Heart right ventricle (tissue), 16 donors: ENCODE measurements around the gene TBCE. TPM values are rescaled to one million over a fixed set of nuclear protein-coding genes. Genes with fewer than 3 reads are reported as not detected.

Experiments used
- ATAC-seq, 8 donors: fragments of 200-7000 bp; cut with Tn5 transposase; one replicate each; pipeline ENCODE4 v1.9.1; 2020; ENCODE audit warnings: mild to moderate bottlenecking in 8 of 8, moderate library complexity in 8 of 8, moderate number of reproducible peaks in 1 of 8
- DNase-seq, 2 donors: peaks; one replicate each; pipeline ENCODE4 v3.0.0-alpha.2; 2020
- H3K27ac ChIP-seq, 10 donors: fragments of 200-600 bp; sonication (generic) in 2 of 10; one replicate each; pipeline versions ENCODE4 v1.5.0 to v1.8.0; 2020 to 2022; ENCODE audit warnings: mild to moderate bottlenecking in 3 of 10
- H3K27me3 ChIP-seq, 7 donors: fragments of 200-600 bp; one replicate each; pipeline ENCODE4 v1.8.0; 2021 to 2022; ENCODE audit warnings: mild to moderate bottlenecking in 2 of 7
- H3K36me3 ChIP-seq, 9 donors: fragments of 200-600 bp; sonication (generic) in 1 of 9; one replicate each; pipeline versions ENCODE4 v1.5.0 to v1.8.0; 2020 to 2022; ENCODE audit warnings: mild to moderate bottlenecking in 2 of 9
- H3K4me1 ChIP-seq, 9 donors: fragments of 200-600 bp; sonication (generic) in 1 of 9; one replicate each; pipeline versions ENCODE4 v1.5.0 to v1.8.0; 2020 to 2022; ENCODE audit warnings: mild to moderate bottlenecking in 4 of 9
- H3K4me3 ChIP-seq, 10 donors: fragments of 200-600 bp; sonication (generic) in 2 of 10; one replicate each; pipeline versions ENCODE4 v1.5.0 to v1.8.0; 2020 to 2022; ENCODE audit warnings: mild to moderate bottlenecking in 7 of 10, moderate library complexity in 2 of 10
- H3K9me3 ChIP-seq, 11 donors: fragments of 200-600 bp in 10 of 11; sonication (generic) in 2 of 11; one replicate each; pipeline versions ENCODE4 v1.5.0 to v1.8.0; 2013 to 2022; ENCODE audit warnings: mild to moderate bottlenecking in 2 of 11, control low read depth in 1 of 11, moderate library complexity in 1 of 11
- CTCF ChIP-seq, 9 donors: fragments of 200-600 bp; sonication (generic) in 2 of 9; IDR thresholded peaks; one replicate each; pipeline versions ENCODE4 v1.5.0 to v1.8.0; 2021 to 2022; ENCODE audit warnings: antibody characterized with exemption in 9 of 9, mild to moderate bottlenecking in 5 of 9, moderate library complexity in 1 of 9
- WGBS, 2 donors: extraction: QIAGEN DNeasy Blood & Tissue Kit; methylation state at CpG; one replicate each; pipeline ENCODE4 v1.1.7; 2013; ENCODE audit warnings: inconsistent platforms in 1 of 2; 5-methylcytosine and 5-hydroxymethylcytosine counted together
- intact Hi-C, 10 donors: fragments of 100-400 bp; cut with DNase I; formaldehyde crosslinking; loops; one replicate each; pipeline versions ENCODE4 v1.11.1 to v1.14.2; 2022
- polyA plus RNA-seq, 2 donors: library from polyadenylated mRNA; stranded (reverse); fragments of 200-250 nt; gene quantifications; one replicate each; pipeline ENCODE4 v1.2.3, GENCODE V29; 2013
- total RNA-seq, 10 donors: library from RNA; stranded (reverse); fragmentation: NEBNext Ultra II Directional in 3 of 10; extraction: Animal tissue kit (Norgen Biotek cat#: 25700) in 3 of 10; gene quantifications; one replicate each; pipeline versions ENCODE4 v1.2.1 to v1.2.4, GENCODE V29; 2021 to 2023
- donor health status: Arrhythmogenic right ventricular cardiomyopathy.
- donor health status: ischemic (EF 13 %, LVEDD 7.1; RV severe dilation, severe dysfunction).
- donor health status: healthy with polysubstance abuse.
- donor health status: DM: no; HTN: yes; CAD: no.
- donor health status: DM: no; HTN: no; CAD: no.
- donor health status: ischemic (EF 25% LVEDD 6.9; RV normal size, moderate dysfunction).
- donor health status: ischemic (EF 25% LVEDD 5.7; RV mildly dilated, moderate dysfunction).
- donor health status: healthy.
- donor health status: DM: yes; HTN: yes; CAD: no.
- donor health status: Ischemic cardiomyopathy.
- donor health status: ischemic (EF 35%, LVEDD 5.7; RV mildly dilated, moderate dysfunction).
- donor health status: nonischemic (EF 11% LVEDD 7.7; RV severe dilation, severe dysfunction).
- donor health status: DM: yes; HTN: yes; CAD: no.
- donor health status: PGD.
- donor health status: ischemic (EF 29% LVEDD 5.4; RV normal size, mild dysfunction).
- donor health status: nonischemic (EF 23%, LVEDD 6.1; RV moderate dilation, normal function).

The TBCE gene
- total and polyA plus RNA-seq, 12 donors, result 9.0 to 42.9 (median 20.0) TPM

GRCh38 chr1:235330918-235331285 is 36.3 kb upstream of the TBCE start:
- Histone ChIP-seq H3K27me3 (no peaks in the 10 kb centered on the region), H3K4me1 (peaks cover 0 to 51% (median 42%) of the 10 kb centered on the region in 9 donors), H3K27ac (peak overlapping the region in 1 of 10 donors; percentile 3), H3K4me3 (peak overlapping the region in 1 of 10 donors; percentile 96), H3K36me3 (peaks cover 0 to 14% (median 0%) of the 10 kb centered on the region in 9 donors), H3K9me3 (no peaks in the 10 kb centered on the region)
- no peak for TF ChIP-seq CTCF (IDR thresholded peaks at IDR 0.05)
- intact Hi-C loops, result loop anchor here in 3 of 10 donors (5.0 to 10.0 kb wide), 3 partner anchors 76 to 84 kb away; no protein-coding TSS in a partner anchor
- no peak for DNase-seq
- 90% methylated on average over 5 of the region's 5 CpGs for WGBS, 2 donors
- no peak for ATAC-seq

GRCh38 chr1:235331401-235331800 is 35.8 kb upstream of the TBCE start:
- no peak overlapping the region for H3K4me3 ChIP-seq

GRCh38 chr1:235336903-235337302 is 30.3 kb upstream of the TBCE start:
- ATAC-seq, result peak; percentile 65 to 98 (median 90)
- Histone ChIP-seq H3K9me3 (no peaks in the 10 kb centered on the region), H3K4me3 (peak overlapping the region in 1 of 10 donors; percentile 1), H3K36me3 (peaks cover 0 to 64% (median 17%) of the 10 kb centered on the region in 9 donors), H3K27ac (peak overlapping the region in 4 of 10 donors; percentile 5 to 64 (median 26)), H3K4me1 (peaks cover 0 to 46% (median 30%) of the 10 kb centered on the region in 9 donors), H3K27me3 (no peaks in the 10 kb centered on the region)
- DNase-seq, result peak in 1 of 2 donors; percentile 18
- WGBS, 2 donors, result 65 to 68% methylated on average over 4 of the region's 4 CpGs
- TF ChIP-seq CTCF (IDR thresholded peaks at IDR 0.05), result no peak
- intact Hi-C loops, result loop anchor here in 2 of 10 donors (10.0 kb wide), 2 partner anchors 78 to 82 kb away; no protein-coding TSS in a partner anchor

More at GRCh38 chr1:235331401-235331800, 35.8 kb upstream of the TBCE start:
- Histone ChIP-seq H3K27me3 (no peaks in the 10 kb centered on the region), H3K36me3 (peaks cover 0 to 18% (median 0%) of the 10 kb centered on the region in 9 donors), H3K9me3 (no peaks in the 10 kb centered on the region), H3K27ac (no peak overlapping the region), H3K4me1 (peaks cover 0 to 51% (median 38%) of the 10 kb centered on the region in 9 donors)
- no peak for DNase-seq
- no peak for ATAC-seq
- no peak for TF ChIP-seq CTCF (IDR thresholded peaks at IDR 0.05)
- intact Hi-C loops, result loop anchor here in 3 of 10 donors (5.0 to 10.0 kb wide), 3 partner anchors 77 to 83 kb away; no protein-coding TSS in a partner anchor
- WGBS, 2 donors, result 60 to 62% methylated on average over 3 of the region's 3 CpGs

- Histone ChIP-seq H3K27me3 (no peaks in the 10 kb centered on the region), H3K27ac (no peak overlapping the region), H3K9me3 (no peaks in the 10 kb centered on the region), H3K4me3 (no peak overlapping the region), H3K4me1 (peaks cover 0 to 33% (median 18%) of the 10 kb centered on the region in 9 donors), H3K36me3 (peaks cover 0 to 89% (median 30%) of the 10 kb centered on the region in 9 donors)
- 82 to 85% methylated on average over 8 of the region's 8 CpGs for WGBS, 2 donors
- ATAC-seq, result no peak
- DNase-seq, result no peak
- intact Hi-C loops, result loop anchor here in 3 of 10 donors (10.0 kb wide), 3 partner anchors 65 to 85 kb away; no protein-coding TSS in a partner anchor
- no peak for TF ChIP-seq CTCF (IDR thresholded peaks at IDR 0.05)
These were observed 27.5 kb upstream of the TBCE start for GRCh38 chr1:235339746-235340145.
